Effector memory CD8-positive, alpha-beta T cell (primary cell): ENCODE measurements around the gene EMP2.

Experiments used
- ATAC-seq: fragments of 150-1000 bp; cut with Tn5 transposase; replicated peaks from 2 replicates; pipeline ENCODE4 v1.10.0; 2021; ENCODE audit warnings: mild to moderate bottlenecking, moderate library complexity
- DNase-seq, 3 experiments: peaks; one replicate each; pipeline ENCODE4 v3.0.0; 2021
- H3K27ac Mint-ChIP-seq, 2 donors: one replicate each; pipeline ENCODE4 v1.8.0; 2022; ENCODE audit warnings: mild to moderate bottlenecking in 2 of 2, mixed read lengths in 2 of 2, moderate library complexity in 2 of 2
- H3K27me3 Mint-ChIP-seq, 2 donors: one replicate each; pipeline ENCODE4 v1.8.0; 2022; ENCODE audit warnings: mixed read lengths in 2 of 2
- H3K36me3 Mint-ChIP-seq: one replicate; pipeline ENCODE4 v1.8.0; 2022; ENCODE audit warnings: mild to moderate bottlenecking, moderate library complexity, mixed read lengths; ENCODE audit not compliant: insufficient read depth
- H3K4me1 Mint-ChIP-seq, 2 donors: one replicate each; pipeline ENCODE4 v1.8.0; 2022; ENCODE audit warnings: low read depth in 2 of 2, mixed read lengths in 2 of 2
- H3K4me3 Mint-ChIP-seq, 2 donors: one replicate each; pipeline ENCODE4 v1.8.0; 2022; ENCODE audit warnings: mild to moderate bottlenecking in 2 of 2, mixed read lengths in 2 of 2, moderate library complexity in 2 of 2
- H3K9me3 Mint-ChIP-seq, 2 donors: one replicate each; pipeline ENCODE4 v1.8.0; 2022; ENCODE audit warnings: mixed read lengths in 2 of 2

Gene EMP2

GRCh38 chr16:10580883-10581247, 467 bp upstream of the EMP2 start:
- no peak for DNase-seq
- Mint-ChIP-seq H3K36me3 (no peaks in the 10 kb centered on the region), H3K9me3 (no peaks in the 10 kb centered on the region), H3K4me3 (peak overlapping the region; percentile 19 to 28), H3K4me1 (peaks cover 0 to 3% of the 10 kb centered on the region in 2 donors), H3K27me3 (peaks cover 68 to 93% of the 10 kb centered on the region in 2 donors), H3K27ac (no peak overlapping the region)
- no peak for ATAC-seq

DNA sequence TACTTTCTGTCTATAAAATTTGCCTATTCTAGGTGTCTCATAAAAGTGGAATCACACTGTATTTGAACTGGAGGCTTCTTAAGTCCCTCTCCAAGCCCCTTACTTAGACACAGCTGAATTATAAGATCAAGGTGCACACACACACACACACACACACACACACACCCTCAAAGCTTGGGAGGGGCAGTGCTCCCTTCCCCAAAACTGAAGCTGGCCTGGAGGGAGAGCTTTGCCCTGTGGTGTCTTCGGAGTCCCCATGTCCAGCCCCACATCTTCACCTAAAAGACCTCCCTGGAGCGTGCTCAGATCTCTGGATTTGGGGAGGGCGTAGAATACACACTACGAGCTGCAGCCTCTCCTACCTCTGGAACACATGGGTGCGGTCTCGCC, 828 bp downstream of the EMP2 start:
- DNase-seq (no peak), ATAC-seq (no peak)
- Mint-ChIP-seq H3K4me3 (no peak overlapping the region), H3K36me3 (no peaks in the 10 kb centered on the region), H3K27ac (no peak overlapping the region), H3K4me1 (peaks cover 0 to 3% of the 10 kb centered on the region in 2 donors), H3K9me3 (no peaks in the 10 kb centered on the region), H3K27me3 (peaks cover 63 to 89% of the 10 kb centered on the region in 2 donors)

GRCh38 chr16:10578474-10579316, 1.7 kb downstream of the EMP2 start:
- Mint-ChIP-seq H3K9me3 (no peaks in the 10 kb centered on the region), H3K4me3 (no peak overlapping the region), H3K27ac (no peak overlapping the region), H3K27me3 (peaks cover 59 to 85% of the 10 kb centered on the region in 2 donors), H3K36me3 (no peaks in the 10 kb centered on the region), H3K4me1 (peaks cover 0 to 3% of the 10 kb centered on the region in 2 donors)
- DNase-seq (no peak), ATAC-seq (no peak)

- ATAC-seq, result no peak
- Mint-ChIP-seq H3K4me1 (peaks cover 0 to 3% of the 10 kb centered on the region in 2 donors), H3K27me3 (peaks cover 48 to 73% of the 10 kb centered on the region in 2 donors), H3K27ac (no peak overlapping the region), H3K4me3 (no peak overlapping the region), H3K36me3 (no peaks in the 10 kb centered on the region), H3K9me3 (no peaks in the 10 kb centered on the region)
- no peak for DNase-seq
Observed at GRCh38 chr16:10577305-10578202, 2.8 kb downstream of the EMP2 start.

DNA sequence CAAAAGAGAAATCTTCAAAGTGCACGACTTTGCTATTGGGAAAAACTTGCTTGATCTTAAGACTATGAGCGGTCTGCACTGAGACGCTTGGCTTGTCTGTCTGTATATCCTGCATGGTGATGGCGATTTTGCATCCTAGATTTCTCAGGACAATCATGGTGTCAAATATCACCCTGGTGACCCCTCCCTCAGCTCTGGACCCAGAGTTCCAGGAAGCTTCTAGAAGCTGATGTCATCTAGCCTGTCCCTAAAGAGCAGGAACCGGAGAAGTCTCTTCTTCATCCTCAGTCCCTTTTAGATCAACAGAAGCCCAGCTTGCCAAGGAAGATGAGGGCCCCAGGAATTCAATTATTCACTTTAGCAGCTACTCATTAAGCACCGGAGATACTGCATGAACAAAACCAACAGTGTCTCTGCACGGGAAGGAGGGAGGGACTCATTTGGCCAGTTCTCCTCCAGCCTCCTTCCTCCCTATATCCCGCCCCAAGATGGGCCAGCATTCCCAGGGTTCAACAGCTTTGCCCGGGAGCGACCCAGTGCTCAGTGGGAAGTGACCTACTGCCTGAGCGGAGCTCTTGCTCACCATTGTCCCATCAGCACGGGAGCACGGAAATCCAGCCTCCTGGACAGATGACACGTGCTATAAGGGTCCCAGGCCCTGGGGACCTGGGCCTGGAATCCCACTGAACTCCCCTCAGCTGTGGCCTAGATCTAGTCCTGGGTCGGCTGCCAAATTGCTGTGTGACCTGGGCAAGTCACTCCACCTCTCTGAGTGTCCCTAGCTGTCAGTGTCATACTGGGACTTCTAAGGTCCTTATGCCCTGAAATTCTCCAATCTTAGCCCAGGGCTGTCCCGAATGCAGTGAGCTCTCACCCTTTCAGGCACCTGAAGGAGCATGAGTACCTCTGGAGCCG, 3.8 kb downstream of the EMP2 start:
- no peaks in the 10 kb centered on the region for H3K9me3 Mint-ChIP-seq
- H3K27me3 Mint-ChIP-seq, result peaks cover 42 to 67% of the 10 kb centered on the region in 2 donors
- peaks cover 0 to 3% of the 10 kb centered on the region in 2 donors for H3K4me1 Mint-ChIP-seq
- ATAC-seq (no peak), DNase-seq (no peak)
- no peak overlapping the region for H3K27ac Mint-ChIP-seq
- H3K36me3 Mint-ChIP-seq, result no peaks in the 10 kb centered on the region
- no peak overlapping the region for H3K4me3 Mint-ChIP-seq

DNA sequence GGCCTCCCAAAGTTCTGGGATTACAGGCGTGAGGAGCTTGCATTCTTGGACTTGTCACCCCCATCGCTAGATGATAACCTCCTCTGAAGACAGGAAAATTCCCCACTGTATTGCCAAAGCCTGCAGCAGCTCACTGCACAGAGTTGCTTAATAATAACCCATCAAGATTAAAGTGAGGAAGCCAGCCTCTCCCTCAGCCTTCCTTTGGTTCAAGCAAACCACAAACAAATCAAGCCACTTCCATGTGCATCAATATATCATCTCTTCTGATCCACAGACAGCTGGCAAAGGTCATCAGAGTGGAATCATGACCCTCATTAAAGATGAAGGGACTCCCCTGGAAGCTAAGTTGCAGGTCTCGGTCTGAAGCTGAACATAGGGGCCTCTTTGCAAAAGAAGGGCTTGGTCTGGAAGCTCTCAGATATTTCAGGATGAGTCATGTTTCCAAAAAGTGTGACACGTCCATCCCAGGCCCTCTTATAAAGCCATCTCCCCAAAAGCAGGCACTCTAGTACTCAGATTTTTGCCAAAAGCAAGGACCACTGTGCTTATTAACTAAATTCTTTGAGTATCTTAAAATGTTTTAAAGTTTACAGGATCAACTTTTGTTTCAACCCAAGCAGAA, 4.8 kb downstream of the EMP2 start:
- H3K4me1 Mint-ChIP-seq, result peaks cover 0 to 2% of the 10 kb centered on the region in 2 donors
- DNase-seq, result no peak
- ATAC-seq, result no peak
- H3K27me3 Mint-ChIP-seq, result peaks cover 33 to 63% of the 10 kb centered on the region in 2 donors
- no peak overlapping the region for H3K27ac Mint-ChIP-seq
- no peaks in the 10 kb centered on the region for H3K36me3 Mint-ChIP-seq
- H3K4me3 Mint-ChIP-seq, result no peak overlapping the region
- H3K9me3 Mint-ChIP-seq, result no peaks in the 10 kb centered on the region

- no peaks in the 10 kb centered on the region for H3K4me1 Mint-ChIP-seq
- H3K36me3 Mint-ChIP-seq, result no peaks in the 10 kb centered on the region
- no peak overlapping the region for H3K4me3 Mint-ChIP-seq
- peaks cover 16 to 36% of the 10 kb centered on the region in 2 donors for H3K27me3 Mint-ChIP-seq
- DNase-seq, result no peak
- no peaks in the 10 kb centered on the region for H3K9me3 Mint-ChIP-seq
- peak overlapping the region in 1 of 2 donors; percentile 69 for H3K27ac Mint-ChIP-seq
- ATAC-seq, result no peak
Observed at GRCh38 chr16:10572611-10573010, 7.8 kb downstream of the EMP2 start.

GRCh38 chr16:10571354-10571753, 9.0 kb downstream of the EMP2 start:
- Mint-ChIP-seq H3K27me3 (peaks cover 9 to 35% of the 10 kb centered on the region in 2 donors), H3K27ac (no peak overlapping the region), H3K9me3 (no peaks in the 10 kb centered on the region), H3K4me3 (no peak overlapping the region), H3K36me3 (no peaks in the 10 kb centered on the region), H3K4me1 (peaks cover 0 to 2% of the 10 kb centered on the region in 2 donors)
- ATAC-seq (no peak), DNase-seq (no peak)

DNA sequence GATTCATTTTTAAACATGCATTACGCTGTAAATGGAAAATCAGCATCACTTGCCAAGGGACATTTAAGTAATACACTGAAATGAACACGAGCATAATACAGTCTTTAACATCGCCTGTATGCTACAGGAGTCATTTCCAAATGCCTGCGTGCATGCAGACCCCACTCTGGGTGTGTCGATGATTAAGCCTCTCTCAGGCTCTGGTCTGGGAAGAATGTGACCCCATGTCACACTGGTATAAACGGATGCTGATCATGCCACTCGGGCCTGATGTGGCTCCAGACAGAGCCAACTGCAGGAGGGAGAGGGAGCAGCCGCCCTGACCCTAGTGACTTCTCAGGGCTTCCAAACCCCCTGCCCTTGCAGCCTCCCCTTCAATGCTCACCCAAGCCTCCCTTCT, 10.8 kb downstream of the EMP2 start:
- no peaks in the 10 kb centered on the region for H3K36me3 Mint-ChIP-seq
- H3K4me3 Mint-ChIP-seq, result no peak overlapping the region
- H3K9me3 Mint-ChIP-seq, result no peaks in the 10 kb centered on the region
- peaks cover 9 to 39% of the 10 kb centered on the region in 2 donors for H3K27me3 Mint-ChIP-seq
- ATAC-seq (no peak), DNase-seq (no peak)
- H3K27ac Mint-ChIP-seq, result no peak overlapping the region
- H3K4me1 Mint-ChIP-seq, result peaks cover 0 to 2% of the 10 kb centered on the region in 2 donors

DNA sequence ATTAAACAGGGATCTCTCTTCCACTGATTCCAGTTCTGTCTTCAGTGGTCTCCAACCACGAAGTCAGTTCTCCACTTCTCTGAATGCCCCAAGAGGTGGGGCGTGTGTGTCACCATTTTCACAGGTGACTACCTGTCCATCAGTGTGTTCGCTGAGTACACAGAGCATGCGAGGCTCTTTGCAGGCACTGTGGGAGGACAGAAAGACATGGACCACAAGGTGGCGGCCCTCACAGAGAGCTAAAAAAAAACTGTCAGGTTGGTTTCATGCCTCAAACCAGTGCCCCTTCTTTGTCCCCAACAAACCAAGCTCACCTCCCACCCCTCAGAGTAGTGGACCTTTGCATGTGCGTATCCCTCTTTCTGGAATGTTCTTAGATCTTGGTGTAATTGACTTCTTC, 13.8 kb downstream of the EMP2 start:
- H3K27me3 Mint-ChIP-seq, result peaks cover 9 to 49% of the 10 kb centered on the region in 2 donors
- DNase-seq, result no peak
- no peak overlapping the region for H3K27ac Mint-ChIP-seq
- no peaks in the 10 kb centered on the region for H3K36me3 Mint-ChIP-seq
- no peak overlapping the region for H3K4me3 Mint-ChIP-seq
- peaks cover 0 to 1% of the 10 kb centered on the region in 2 donors for H3K9me3 Mint-ChIP-seq
- peaks cover 0 to 2% of the 10 kb centered on the region in 2 donors for H3K4me1 Mint-ChIP-seq
- no peak for ATAC-seq

GRCh38 chr16:10565167-10565566, 15.2 kb downstream of the EMP2 start:
- DNase-seq (no peak), ATAC-seq (no peak)
- Mint-ChIP-seq H3K27ac (no peak overlapping the region), H3K4me1 (peaks cover 0 to 2% of the 10 kb centered on the region in 2 donors), H3K9me3 (peaks cover 0 to 1% of the 10 kb centered on the region in 2 donors), H3K27me3 (peaks cover 15 to 56% of the 10 kb centered on the region in 2 donors), H3K36me3 (no peaks in the 10 kb centered on the region), H3K4me3 (no peak overlapping the region)

DNA sequence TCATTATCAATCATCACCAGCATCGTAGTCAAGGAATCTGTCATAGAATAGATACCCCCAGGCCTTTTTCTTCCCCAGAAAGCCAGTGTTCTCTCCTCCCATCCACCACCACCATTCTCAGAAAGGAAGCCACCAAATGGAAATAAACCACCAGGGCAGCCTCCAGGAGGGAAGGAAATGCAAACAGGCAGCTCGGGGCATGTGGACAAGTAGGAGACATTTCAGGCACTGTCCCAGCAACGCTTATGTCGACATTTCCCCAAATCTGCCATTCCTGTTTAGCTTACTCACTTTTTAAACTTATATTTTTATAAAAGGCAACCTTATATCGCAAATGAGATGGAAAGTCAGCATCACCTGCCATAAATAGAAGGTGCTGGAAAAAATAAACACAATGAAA, 15.8 kb downstream of the EMP2 start:
- Mint-ChIP-seq H3K27ac (no peak overlapping the region), H3K27me3 (peaks cover 16 to 62% of the 10 kb centered on the region in 2 donors), H3K4me3 (no peak overlapping the region), H3K4me1 (peaks cover 0 to 2% of the 10 kb centered on the region in 2 donors), H3K9me3 (peaks cover 0 to 1% of the 10 kb centered on the region in 2 donors), H3K36me3 (no peaks in the 10 kb centered on the region)
- no peak for DNase-seq
- no peak for ATAC-seq
